Adrenal gland (tissue), 12 donors: ENCODE data around the gene ETFRF1. TPM values are rescaled to one million over a fixed set of nuclear protein-coding genes. Genes with fewer than 3 reads are reported as not detected.

ENCODE experiments used
- DNase-seq, 7 donors: peaks; one replicate each; pipeline ENCODE4 v3.0.0-alpha.2; 2019 to 2020
- H3K27ac ChIP-seq, 5 donors: fragments of 200-600 bp; sonication (generic) in 4 of 5; 1 replicate in 3 of 5; 2 replicates in 2 of 5; pipeline versions ENCODE4 v1.5.1 to v1.8.0; 2016 to 2020; ENCODE audit warnings: mild to moderate bottlenecking in 1 of 5
- H3K27me3 ChIP-seq: fragments of 200-600 bp; 2 replicates; pipeline ENCODE4 v1.8.0; 2021
- H3K36me3 ChIP-seq, 2 donors: fragments of 200-600 bp; replicated peaks in 1 of 2; 1 replicate in 1 of 2; 2 replicates in 1 of 2; pipeline versions ENCODE4 v1.5.1 to v1.8.0; 2018 to 2022
- H3K4me1 ChIP-seq, 2 donors: fragments of 200-600 bp; replicated peaks in 1 of 2; 1 replicate in 1 of 2; 2 replicates in 1 of 2; pipeline versions ENCODE4 v1.5.1 to v1.8.0; 2018 to 2021
- H3K4me3 ChIP-seq, 4 donors: fragments of 200-600 bp; sonication (generic) in 3 of 4; one replicate each; pipeline ENCODE4 v1.5.1; 2016 to 2018
- H3K9me3 ChIP-seq, 3 donors: fragments of 200-600 bp; sonication (generic) in 1 of 3; replicated peaks in 1 of 3; 1 replicate in 2 of 3; 2 replicates in 1 of 3; pipeline versions ENCODE4 v1.5.1 to v1.8.0; 2016 to 2021
- POLR2A ChIP-seq, 2 donors: fragments of 450-650 bp; IDR thresholded peaks; one replicate each; pipeline ENCODE4 v1.6.1; 2017; ENCODE audit warnings: antibody characterized with exemption in 2 of 2, mild to moderate bottlenecking in 2 of 2, moderate library complexity in 1 of 2
- WGBS, 4 donors: extraction: QIAGEN DNeasy Blood & Tissue Kit in 2 of 4; methylation state at CpG; one replicate each; pipeline versions ENCODE4 v1.1.5 to v1.1.7; 2013 to 2017; 5-methylcytosine and 5-hydroxymethylcytosine counted together
- intact Hi-C, 2 donors: fragments of 100-400 bp; cut with DNase I; formaldehyde crosslinking; loops; one replicate each; pipeline versions ENCODE4 v1.14.1 to v1.15.0; 2022 to 2023
- polyA plus RNA-seq, 3 donors: library from polyadenylated mRNA; stranded (reverse); fragments of 200-250 nt in 2 of 3; fragments of 350-450 nt in 1 of 3; fragmentation: Illumina TruSeq in 1 of 3; extraction: RNeasy Lipid Tissue Mini Kit (QIAGEN cat#74804) in 1 of 3; gene quantifications; one replicate each; pipeline ENCODE4 v1.2.3, GENCODE V29; 2013 to 2014
- total RNA-seq, 9 donors: library from RNA; depleted of rRNA in 4 of 9; stranded (reverse); fragments of >200 nt in 4 of 9; fragments of 120-200 nt in 1 of 9; fragmentation: NEBNext Ultra II Directional in 1 of 9; extraction: Animal tissue kit (Norgen Biotek cat#: 25700) in 1 of 9; gene quantifications; one replicate each; pipeline versions ENCODE4 v1.1.0 to v1.2.4, GENCODE V29; 2013 to 2023
- TF ChIP-seq, protein P1 (sequence below), 6 experiments: fragments of 450-650 bp in 4 of 6; fragments of 200-600 bp in 2 of 6; sonication (generic) in 1 of 6; IDR thresholded peaks; 1 replicate in 5 of 6; 2 replicates in 1 of 6; pipeline versions ENCODE4 v1.5.1 to v1.8.0; 2016 to 2021; ENCODE audit warnings: antibody characterized with exemption in 6 of 6, mild to moderate bottlenecking in 2 of 6, moderate library complexity in 1 of 6
- donor health status: healthy with polysubstance abuse.
- donor health status: Bipolar disorder and iron deficiency.
- donor health status: DM: yes; HTN: yes; CAD: no.
- donor health status: DM: no; HTN: no; CAD: no.
- donor health status: DM: no; HTN: no; CAD: no.
- donor health status: DM: yes; HTN: yes; CAD: no.

The ETFRF1 gene
- total and polyA plus RNA-seq, 12 donors: 29.9 to 140 (median 52.6) TPM

DNA sequence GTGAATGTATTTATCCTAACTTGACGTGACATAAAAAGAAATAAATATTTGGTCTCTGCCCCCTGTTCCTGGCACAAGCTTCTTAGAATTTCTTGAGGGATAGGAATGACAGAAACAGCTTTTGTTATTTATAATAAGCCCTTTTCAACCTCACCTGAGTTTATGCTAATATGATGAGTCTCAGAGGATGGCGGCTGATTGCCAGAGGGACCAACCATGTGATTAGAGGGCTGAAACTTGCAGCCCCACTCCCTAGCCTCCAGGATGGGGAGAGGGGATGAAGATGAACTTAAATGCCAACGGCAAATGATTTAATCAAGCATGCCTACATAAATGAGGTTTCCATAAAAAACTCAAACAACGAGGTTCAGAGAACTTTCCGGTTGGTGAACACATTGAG lies 43.0 kb upstream of the ETFRF1 start:
- 72 to 78% (median 76%) methylated on average over 5 of the region's 5 CpGs for WGBS, 4 donors
- no peak for DNase-seq
- no peaks in the 10 kb centered on the region for H3K9me3 ChIP-seq
- H3K4me1 ChIP-seq: peaks cover 0 to 9% of the 10 kb centered on the region in 2 donors
- H3K36me3 ChIP-seq: no peaks in the 10 kb centered on the region
- intact Hi-C loops: no loop called here
- no peak overlapping the region for H3K27ac ChIP-seq
- H3K4me3 ChIP-seq: no peak overlapping the region
- TF ChIP-seq, protein P1, sequence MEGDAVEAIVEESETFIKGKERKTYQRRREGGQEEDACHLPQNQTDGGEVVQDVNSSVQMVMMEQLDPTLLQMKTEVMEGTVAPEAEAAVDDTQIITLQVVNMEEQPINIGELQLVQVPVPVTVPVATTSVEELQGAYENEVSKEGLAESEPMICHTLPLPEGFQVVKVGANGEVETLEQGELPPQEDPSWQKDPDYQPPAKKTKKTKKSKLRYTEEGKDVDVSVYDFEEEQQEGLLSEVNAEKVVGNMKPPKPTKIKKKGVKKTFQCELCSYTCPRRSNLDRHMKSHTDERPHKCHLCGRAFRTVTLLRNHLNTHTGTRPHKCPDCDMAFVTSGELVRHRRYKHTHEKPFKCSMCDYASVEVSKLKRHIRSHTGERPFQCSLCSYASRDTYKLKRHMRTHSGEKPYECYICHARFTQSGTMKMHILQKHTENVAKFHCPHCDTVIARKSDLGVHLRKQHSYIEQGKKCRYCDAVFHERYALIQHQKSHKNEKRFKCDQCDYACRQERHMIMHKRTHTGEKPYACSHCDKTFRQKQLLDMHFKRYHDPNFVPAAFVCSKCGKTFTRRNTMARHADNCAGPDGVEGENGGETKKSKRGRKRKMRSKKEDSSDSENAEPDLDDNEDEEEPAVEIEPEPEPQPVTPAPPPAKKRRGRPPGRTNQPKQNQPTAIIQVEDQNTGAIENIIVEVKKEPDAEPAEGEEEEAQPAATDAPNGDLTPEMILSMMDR (IDR thresholded peaks at IDR 0.05): no peak
- TF ChIP-seq POLR2A (IDR thresholded peaks at IDR 0.05): no peak
- H3K27me3 ChIP-seq: no peaks in the 10 kb centered on the region

DNA sequence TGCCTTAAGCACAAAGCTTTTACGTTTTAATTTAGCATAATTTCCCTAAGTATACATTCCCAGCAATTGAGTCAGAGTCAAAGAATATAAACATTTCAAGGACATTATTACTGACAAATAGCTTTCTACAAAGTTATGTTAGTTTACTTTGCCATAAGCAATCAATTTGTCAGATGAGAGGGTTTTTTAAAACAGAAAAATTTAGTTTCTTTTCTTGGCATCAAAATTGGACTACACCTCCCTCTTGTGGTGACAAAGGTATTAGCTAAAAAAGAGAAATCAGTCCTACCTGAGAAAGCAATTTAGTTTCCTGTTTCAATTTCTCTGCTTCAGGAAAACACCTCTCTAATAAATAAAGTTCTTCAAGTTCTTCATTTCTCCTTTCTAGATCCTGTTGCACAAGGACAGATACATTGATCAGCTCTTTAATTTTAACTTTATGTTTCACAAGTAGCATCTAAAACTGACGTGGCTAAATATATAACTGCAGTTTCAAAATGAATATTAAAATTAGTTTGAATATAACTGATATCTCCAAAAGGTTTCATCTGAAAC lies 39.9 kb upstream of the ETFRF1 start:
- Histone ChIP-seq H3K9me3 (no peaks in the 10 kb centered on the region), H3K36me3 (no peaks in the 10 kb centered on the region), H3K4me1 (peaks cover 0 to 9% of the 10 kb centered on the region in 2 donors), H3K27ac (no peak overlapping the region), H3K4me3 (peak overlapping the region in 1 of 4 donors; percentile 12), H3K27me3 (no peaks in the 10 kb centered on the region)
- no peak for DNase-seq
- intact Hi-C loops: no loop called here
- TF ChIP-seq, protein P1 (IDR thresholded peaks at IDR 0.05): peak; percentile 48 to 66 (median 54)
- TF ChIP-seq POLR2A (IDR thresholded peaks at IDR 0.05): no peak
- WGBS, 4 donors: 54 to 62% (median 60%) methylated on average over 2 of the region's 2 CpGs

DNA sequence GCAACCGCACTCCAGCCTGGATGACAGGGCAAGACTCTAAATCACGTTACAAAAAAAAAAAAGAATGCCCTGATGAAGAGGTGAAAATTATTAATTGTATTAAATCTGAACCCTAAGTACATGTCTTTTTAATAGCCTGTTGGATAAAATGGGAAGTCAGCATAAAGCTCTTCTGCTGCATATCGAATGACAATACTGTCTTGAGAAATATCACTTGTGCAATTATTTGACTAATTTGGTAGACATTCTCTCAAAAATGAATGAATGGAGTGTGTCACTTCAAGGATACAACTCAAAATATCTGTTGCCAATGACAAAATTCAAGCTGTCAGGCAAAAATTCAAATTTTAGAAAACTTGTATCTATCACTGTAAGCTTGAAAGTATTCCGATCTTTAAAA lies 39.0 kb upstream of the ETFRF1 start:
- Histone ChIP-seq H3K27ac (no peak overlapping the region), H3K4me3 (no peak overlapping the region), H3K36me3 (no peaks in the 10 kb centered on the region), H3K27me3 (no peaks in the 10 kb centered on the region), H3K9me3 (no peaks in the 10 kb centered on the region), H3K4me1 (peaks cover 0 to 9% of the 10 kb centered on the region in 2 donors)
- no peak for DNase-seq
- intact Hi-C loops: no loop called here
- no peak for TF ChIP-seq POLR2A (IDR thresholded peaks at IDR 0.05)
- TF ChIP-seq, protein P1 (IDR thresholded peaks at IDR 0.05): no peak
- WGBS, 4 donors: 82 to 89% (median 84%) methylated on average over 4 of the region's 4 CpGs

DNA sequence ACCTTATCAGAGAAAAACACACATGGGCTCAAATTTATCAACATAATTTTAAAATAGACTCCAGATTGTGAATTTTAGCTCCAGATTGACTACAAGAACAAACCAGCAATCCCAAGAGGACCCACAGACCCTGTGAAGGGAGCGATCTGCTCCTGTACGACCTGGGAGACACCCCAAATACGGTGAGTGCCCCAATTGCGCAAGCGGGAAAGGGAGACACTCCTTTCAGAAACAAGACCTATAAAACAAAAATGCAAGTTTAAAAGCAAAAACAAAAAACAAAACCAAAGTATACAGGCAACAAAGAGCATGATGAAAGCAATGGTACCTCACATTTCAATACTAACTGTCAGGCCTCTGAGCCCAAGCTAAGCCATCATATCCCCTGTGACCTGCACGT lies 32.2 kb upstream of the ETFRF1 start:
- intact Hi-C loops: no loop called here
- no peak for DNase-seq
- Histone ChIP-seq H3K4me1 (no peaks in the 10 kb centered on the region), H3K4me3 (no peak overlapping the region), H3K27me3 (no peaks in the 10 kb centered on the region), H3K9me3 (no peaks in the 10 kb centered on the region), H3K27ac (no peak overlapping the region), H3K36me3 (no peaks in the 10 kb centered on the region)
- TF ChIP-seq POLR2A (IDR thresholded peaks at IDR 0.05): no peak
- TF ChIP-seq, protein P1 (IDR thresholded peaks at IDR 0.05): no peak
- 83 to 94% (median 92%) methylated on average over 6 of the region's 6 CpGs for WGBS, 4 donors
